ENCODE data around the gene TREML2. TPM values are rescaled to one million over a fixed set of nuclear protein-coding genes. Genes with fewer than 3 reads are reported as not detected.

The TREML2 gene
- total and polyA plus RNA-seq, 3 donors from 2014 or later = 1.1 to 5.8 (median 1.8) TPM

DNA sequence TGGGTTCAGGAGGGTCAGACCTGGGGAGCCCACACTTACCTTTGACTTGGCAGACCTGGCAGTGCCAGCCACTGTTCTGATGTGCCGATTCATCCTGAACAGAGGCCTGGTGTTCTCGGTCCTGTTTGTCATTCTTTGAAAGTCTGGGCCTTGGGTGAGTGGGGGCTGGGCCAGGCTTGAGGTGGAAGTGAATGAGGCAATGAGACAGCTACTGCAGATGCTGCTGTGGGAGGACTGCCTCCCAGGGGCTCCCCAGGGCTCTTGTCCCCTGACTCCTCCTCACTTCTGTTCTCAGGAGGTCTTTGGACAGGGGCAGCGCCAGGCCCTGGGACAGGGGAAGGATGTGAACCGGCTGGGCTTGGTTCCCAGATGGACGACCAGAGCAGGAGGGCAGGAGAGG is 21.6 kb upstream of the TREML2 start:
- H3K27ac ChIP-seq = no peak overlapping the region
- intact Hi-C loops (cut with DNase I; ENCODE audit: low total_unique reads) = no loop called here
- H3K4me3 ChIP-seq = no peak overlapping the region
- H3K9me3 ChIP-seq = no peaks in the 10 kb centered on the region
- TF ChIP-seq CTCF (IDR thresholded peaks at IDR 0.05) (no peak), POLR2A (IDR thresholded peaks at IDR 0.05) (no peak)
- no peaks in the 10 kb centered on the region for H3K27me3 ChIP-seq
- DNase-seq = no peak
- no peaks in the 10 kb centered on the region for H3K4me1 ChIP-seq
- WGBS, 2 donors = 77 to 86% methylated on average over 4 to 5 of the region's 5 CpGs
- no peaks in the 10 kb centered on the region for H3K36me3 ChIP-seq (ENCODE audit: low read depth, missing control alignments)

DNA sequence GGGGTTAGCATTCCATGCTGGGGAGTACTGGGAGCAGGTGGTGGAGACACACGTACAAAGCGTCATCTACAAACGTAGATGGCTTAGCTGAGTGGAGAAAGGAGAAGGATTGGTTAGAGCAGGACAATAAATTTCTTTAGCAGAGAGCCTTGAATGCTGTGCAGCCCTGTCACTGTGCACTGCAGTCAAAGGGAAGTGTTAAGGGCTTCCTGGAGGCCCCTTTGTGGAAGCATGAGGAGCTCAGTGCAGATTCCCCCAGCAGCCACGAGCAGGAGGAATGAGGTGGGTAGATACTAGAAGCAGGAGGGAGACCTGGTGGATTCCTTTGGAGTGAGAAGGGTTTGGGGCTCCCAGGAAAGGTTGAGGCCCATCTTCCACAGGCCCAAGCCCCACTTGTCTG is 21.1 kb upstream of the TREML2 start:
- no peak for TF ChIP-seq CTCF (IDR thresholded peaks at IDR 0.05)
- no peak for TF ChIP-seq POLR2A (IDR thresholded peaks at IDR 0.05)
- H3K9me3 ChIP-seq = no peaks in the 10 kb centered on the region
- H3K36me3 ChIP-seq (ENCODE audit: low read depth, missing control alignments) = no peaks in the 10 kb centered on the region
- H3K4me3 ChIP-seq = no peak overlapping the region
- WGBS, 2 donors = 48 to 63% methylated on average over 4 of the region's 4 CpGs
- H3K27ac ChIP-seq = no peak overlapping the region
- no peaks in the 10 kb centered on the region for H3K27me3 ChIP-seq
- H3K4me1 ChIP-seq = no peaks in the 10 kb centered on the region
- intact Hi-C loops (cut with DNase I; ENCODE audit: low total_unique reads) = no loop called here
- no peak for DNase-seq

GRCh38 chr6:41216616-41217015 is 15.7 kb upstream of the TREML2 start:
- no peaks in the 10 kb centered on the region for H3K27me3 ChIP-seq
- no peak for TF ChIP-seq CTCF (IDR thresholded peaks at IDR 0.05)
- TF ChIP-seq POLR2A (IDR thresholded peaks at IDR 0.05) = no peak
- no peak for DNase-seq
- H3K36me3 ChIP-seq (ENCODE audit: low read depth, missing control alignments) = no peaks in the 10 kb centered on the region
- no peak overlapping the region for H3K4me3 ChIP-seq
- H3K4me1 ChIP-seq = no peaks in the 10 kb centered on the region
- no peaks in the 10 kb centered on the region for H3K9me3 ChIP-seq
- intact Hi-C loops (cut with DNase I; ENCODE audit: low total_unique reads) = no loop called here
- WGBS, 2 donors = 87 to 88% methylated on average over 4 to 5 of the region's 5 CpGs
- H3K27ac ChIP-seq = no peak overlapping the region

GRCh38 chr6:41215777-41216176 is 14.8 kb upstream of the TREML2 start:
- no peak overlapping the region for H3K4me3 ChIP-seq
- no peaks in the 10 kb centered on the region for H3K9me3 ChIP-seq
- no peaks in the 10 kb centered on the region for H3K27me3 ChIP-seq
- 78 to 85% methylated on average over 3 to 5 of the region's 5 CpGs for WGBS, 2 donors
- intact Hi-C loops (cut with DNase I; ENCODE audit: low total_unique reads) = no loop called here
- H3K4me1 ChIP-seq = no peaks in the 10 kb centered on the region
- TF ChIP-seq POLR2A (IDR thresholded peaks at IDR 0.05) (no peak), CTCF (IDR thresholded peaks at IDR 0.05) (no peak)
- no peak overlapping the region for H3K27ac ChIP-seq
- H3K36me3 ChIP-seq (ENCODE audit: low read depth, missing control alignments) = no peaks in the 10 kb centered on the region
- DNase-seq = no peak

DNA sequence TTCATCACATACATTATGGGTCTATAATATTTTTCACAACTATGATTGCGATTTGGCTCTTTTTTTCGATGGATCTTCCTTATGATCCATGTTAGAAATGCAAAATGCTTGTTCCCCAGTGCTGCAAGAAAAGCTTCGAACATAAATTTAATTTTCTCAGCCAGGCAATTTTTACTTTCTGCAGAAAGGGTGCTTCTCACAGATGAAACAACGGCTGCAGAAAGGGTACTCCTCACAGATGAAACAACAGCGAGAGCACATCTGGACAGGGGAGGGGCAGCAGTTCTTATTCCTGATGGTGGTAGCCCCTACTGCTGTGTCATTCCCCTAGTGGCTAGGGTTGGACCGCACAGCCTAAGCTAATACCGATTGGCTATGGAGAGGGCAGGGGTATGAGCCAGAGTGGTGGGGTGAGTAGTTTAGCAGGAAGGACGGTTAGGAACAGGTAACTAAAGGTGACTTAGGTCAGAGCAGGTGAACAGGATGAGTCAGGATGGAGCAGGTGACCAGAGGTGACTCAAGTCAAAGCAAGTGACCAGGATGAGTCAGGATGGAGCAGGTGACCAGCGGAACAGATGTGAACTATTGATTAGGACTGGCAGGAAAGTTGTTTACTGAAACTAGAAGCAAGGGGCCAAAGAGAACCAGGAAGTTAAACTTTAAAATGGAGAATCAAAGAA is 13.8 kb upstream of the TREML2 start:
- Histone ChIP-seq H3K9me3 (no peaks in the 10 kb centered on the region), H3K27ac (no peak overlapping the region), H3K36me3 (ENCODE audit: low read depth, missing control alignments) (no peaks in the 10 kb centered on the region), H3K4me1 (no peaks in the 10 kb centered on the region), H3K4me3 (no peak overlapping the region), H3K27me3 (no peaks in the 10 kb centered on the region)
- intact Hi-C loops (cut with DNase I; ENCODE audit: low total_unique reads) = no loop called here
- DNase-seq = no peak
- TF ChIP-seq CTCF (IDR thresholded peaks at IDR 0.05) (no peak), POLR2A (IDR thresholded peaks at IDR 0.05) (no peak)
- WGBS, 2 donors = 86 to 87% methylated on average over 9 of the region's 9 CpGs
